Ovary (tissue), 3 donors: ENCODE results near the gene GDPGP1.

Source experiments
- EP300 ChIP-seq: sonication (generic); formaldehyde crosslinking; IDR thresholded peaks from one replicate; pipeline ENCODE4 v1.6.1; 2017; ENCODE audit warnings: antibody characterized with exemption
- POLR2A ChIP-seq: fragments of 450-650 bp; IDR thresholded peaks from one replicate; pipeline ENCODE4 v1.6.1; 2017; ENCODE audit warnings: antibody characterized with exemption, mild to moderate bottlenecking, moderate library complexity
- TF ChIP-seq, protein P1 (sequence below), 3 donors: fragments of 450-650 bp in 2 of 3; fragments of 200-600 bp in 1 of 3; IDR thresholded peaks; one replicate each; pipeline versions ENCODE4 v1.5.1 to v1.8.0; 2016 to 2022; ENCODE audit warnings: antibody characterized with exemption in 3 of 3, mild to moderate bottlenecking in 1 of 3
- donor health status: DM: no; HTN: no; CAD: no.

GRCh38 chr15:90248789-90249202, 14.8 kb downstream of the GDPGP1 start:
- TF ChIP-seq POLR2A = no peak
- TF ChIP-seq, protein P1, sequence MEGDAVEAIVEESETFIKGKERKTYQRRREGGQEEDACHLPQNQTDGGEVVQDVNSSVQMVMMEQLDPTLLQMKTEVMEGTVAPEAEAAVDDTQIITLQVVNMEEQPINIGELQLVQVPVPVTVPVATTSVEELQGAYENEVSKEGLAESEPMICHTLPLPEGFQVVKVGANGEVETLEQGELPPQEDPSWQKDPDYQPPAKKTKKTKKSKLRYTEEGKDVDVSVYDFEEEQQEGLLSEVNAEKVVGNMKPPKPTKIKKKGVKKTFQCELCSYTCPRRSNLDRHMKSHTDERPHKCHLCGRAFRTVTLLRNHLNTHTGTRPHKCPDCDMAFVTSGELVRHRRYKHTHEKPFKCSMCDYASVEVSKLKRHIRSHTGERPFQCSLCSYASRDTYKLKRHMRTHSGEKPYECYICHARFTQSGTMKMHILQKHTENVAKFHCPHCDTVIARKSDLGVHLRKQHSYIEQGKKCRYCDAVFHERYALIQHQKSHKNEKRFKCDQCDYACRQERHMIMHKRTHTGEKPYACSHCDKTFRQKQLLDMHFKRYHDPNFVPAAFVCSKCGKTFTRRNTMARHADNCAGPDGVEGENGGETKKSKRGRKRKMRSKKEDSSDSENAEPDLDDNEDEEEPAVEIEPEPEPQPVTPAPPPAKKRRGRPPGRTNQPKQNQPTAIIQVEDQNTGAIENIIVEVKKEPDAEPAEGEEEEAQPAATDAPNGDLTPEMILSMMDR (IDR thresholded peaks at IDR 0.05) = no peak
- no peak for TF ChIP-seq EP300
